ENCODE measurements around the gene BRD8. TPM values are rescaled to one million over a fixed set of nuclear protein-coding genes. Genes with fewer than 3 reads are reported as not detected.

The BRD8 gene
- total and polyA plus RNA-seq, 8 donors, result 20.4 to 58.2 (median 43.0) TPM

DNA sequence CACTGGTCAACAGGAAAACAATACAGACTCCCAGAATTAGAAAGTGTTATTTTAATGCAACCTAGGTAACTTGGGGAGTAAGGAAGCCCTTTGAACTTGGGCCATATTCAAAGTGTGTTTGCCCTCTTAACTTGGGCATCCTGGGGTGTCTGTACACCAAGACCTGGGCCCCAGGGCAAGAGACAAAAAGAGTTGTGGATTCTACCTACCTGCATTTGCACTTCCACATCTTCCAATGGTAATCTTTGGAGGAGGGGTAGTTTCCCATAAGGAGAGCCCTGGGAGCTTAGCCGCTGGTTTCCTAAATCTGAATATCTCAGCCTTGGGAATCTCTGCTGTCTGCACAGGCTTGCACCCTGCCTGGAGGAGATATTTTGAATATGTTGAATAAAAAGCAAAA lies 86.1 kb downstream of the BRD8 start:
- Histone ChIP-seq H3K27ac (no peak overlapping the region), H3K9me3 (no peaks in the 10 kb centered on the region), H3K4me1 (no peaks in the 10 kb centered on the region), H3K4me3 (no peak overlapping the region), H3K36me3 (no peaks in the 10 kb centered on the region), H3K27me3 (peaks cover 0 to 13% (median 0%) of the 10 kb centered on the region in 3 donors)
- intact Hi-C loops (cut with DNase I; ENCODE audit: low total_unique reads), result no loop called here
- DNase-seq, result no peak
- whole genome bisulfite sequencing, 5 donors, result 44 to 81% (median 56%) methylated on average over 1 of the region's 1 CpG
- TF ChIP-seq POLR2A (IDR thresholded peaks at IDR 0.05) (no peak), EP300 (IDR thresholded peaks at IDR 0.05) (no peak), CTCF (IDR thresholded peaks at IDR 0.05) (no peak), POLR2AphosphoS5 (IDR thresholded peaks at IDR 0.05) (no peak)

- no peak for DNase-seq
- peaks cover 0 to 12% (median 0%) of the 10 kb centered on the region in 3 donors for H3K27me3 ChIP-seq
- intact Hi-C loops (cut with DNase I; ENCODE audit: low total_unique reads), result no loop called here
- TF ChIP-seq EP300 (IDR thresholded peaks at IDR 0.05) (no peak), CTCF (IDR thresholded peaks at IDR 0.05) (no peak), POLR2AphosphoS5 (IDR thresholded peaks at IDR 0.05) (no peak), POLR2A (IDR thresholded peaks at IDR 0.05) (no peak)
- no peaks in the 10 kb centered on the region for H3K4me1 ChIP-seq
- H3K36me3 ChIP-seq, result no peaks in the 10 kb centered on the region
- WGBS, 5 donors, result 75 to 84% (median 78%) methylated on average over 4 of the region's 4 CpGs
- H3K27ac ChIP-seq, result no peak overlapping the region
- no peak overlapping the region for H3K4me3 ChIP-seq
- H3K9me3 ChIP-seq, result no peaks in the 10 kb centered on the region
Observed at GRCh38 chr5:138091685-138092084, 86.7 kb downstream of the BRD8 start.

Small RNA genes within 50 kb of the gene (small RNA-seq; reads per million reads assigned to genes)
- gene RNU6-460P (0 to 0.15 (median 0) reads per million in 4 donors), gene RNU6-888P (0 to 0.46 (median 0) reads per million in 4 donors)

Other genes with a start within 250 kb of the BRD8 start
- gene FAM13B, start 145.6 kb downstream of the BRD8 start, total RNA-seq, result 10 to 100 TPM; 11.0 to 66.6 (median 36.4) TPM
- 10 to 100 TPM in 1 of 3 donors, 1 to 10 TPM in 2; 7.0 to 15.0 (median 9.5) TPM for gene FAM13B, start 145.6 kb downstream of the BRD8 start, polyA plus RNA-seq
- not detected for gene WNT8A, start 94.6 kb downstream of the BRD8 start, total RNA-seq
- gene WNT8A, start 94.6 kb downstream of the BRD8 start, polyA plus RNA-seq, result not detected
- 1 to 10 TPM in 2 of 5 donors, not detected in 3; 1.5 to 2.3 TPM for gene NME5, start 39.2 kb downstream of the BRD8 start, total RNA-seq
- 1 to 10 TPM; 2.0 to 2.7 (median 2.1) TPM for gene NME5, start 39.2 kb downstream of the BRD8 start, polyA plus RNA-seq
- 1 to 10 TPM in 3 of 5 donors, not detected in 2; 2.0 to 8.4 (median 7.9) TPM for gene KIF20A, start 482 bp upstream of the BRD8 start, total RNA-seq
- gene KIF20A, start 482 bp upstream of the BRD8 start, polyA plus RNA-seq, result 1 to 10 TPM; 2.1 to 7.3 (median 2.1) TPM
- gene CDC23, start 34.7 kb upstream of the BRD8 start, total RNA-seq, result 10 to 100 TPM in 2 of 5 donors, 1 to 10 TPM in 3; 1.2 to 46.3 (median 4.5) TPM
- 10 to 100 TPM; 10.6 to 13.1 (median 11.1) TPM for gene CDC23, start 34.7 kb upstream of the BRD8 start, polyA plus RNA-seq
- 1 to 10 TPM in 1 of 5 donors, under 1 TPM in 1, not detected in 3; 0.55 to 4.1 TPM for gene GFRA3, start 96.0 kb upstream of the BRD8 start, total RNA-seq
- gene GFRA3, start 96.0 kb upstream of the BRD8 start, polyA plus RNA-seq, result 1 to 10 TPM; 1.5 to 2.0 (median 1.8) TPM
- gene CDC25C, start 153.2 kb upstream of the BRD8 start, total RNA-seq, result 1 to 10 TPM in 2 of 5 donors, not detected in 3; 2.9 to 4.1 TPM
- 1 to 10 TPM in 1 of 3 donors, under 1 TPM in 2; 0.75 to 2.1 (median 0.92) TPM for gene CDC25C, start 153.2 kb upstream of the BRD8 start, polyA plus RNA-seq
- gene FAM53C, start 159.6 kb upstream of the BRD8 start, total RNA-seq, result 10 to 100 TPM in 4 of 5 donors, under 1 TPM in 1; 0.29 to 43.3 (median 26.8) TPM
- gene FAM53C, start 159.6 kb upstream of the BRD8 start, polyA plus RNA-seq, result 10 to 100 TPM in 1 of 3 donors, 1 to 10 TPM in 2; 7.0 to 13.4 (median 8.7) TPM
- 100 to 1,000 TPM in 1 of 5 donors, 10 to 100 TPM in 4; 47.1 to 107 (median 62.6) TPM for gene KDM3B, start 174.1 kb upstream of the BRD8 start, total RNA-seq
- 10 to 100 TPM; 12.6 to 20.8 (median 15.6) TPM for gene KDM3B, start 174.1 kb upstream of the BRD8 start, polyA plus RNA-seq

Data from stomach (tissue), 9 donors.